Fibroblast of skin of right biceps (primary cell): ENCODE data around the gene PLD5.
"Not testable (repeated sequence)": the region's sequence is repeated elsewhere in the genome, so short reads cannot be mapped to it uniquely, and the experiment has no call there.

ENCODE experiments used
- DNase-seq: peaks from one replicate; pipeline ENCODE4 v3.0.0-alpha.2; 2013

PLD5 gene

DNA sequence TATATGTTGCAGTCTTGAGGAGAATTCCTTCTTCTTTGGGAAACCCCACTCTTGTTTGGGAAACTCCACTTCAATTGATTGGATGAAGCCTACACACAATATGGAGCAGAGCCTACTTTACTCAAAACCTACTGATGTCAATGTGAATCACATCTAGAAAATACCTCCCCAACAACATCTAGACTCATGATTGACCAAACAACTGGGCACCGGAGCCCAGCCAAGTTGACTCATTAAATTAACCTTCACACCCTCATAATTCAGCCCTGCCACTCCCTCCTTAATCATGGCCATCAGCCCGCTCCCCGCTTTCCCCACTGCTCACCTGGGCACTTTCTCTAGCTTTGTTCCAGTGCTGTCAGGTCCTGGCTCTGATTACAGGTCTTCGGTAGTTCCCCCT is 317.5 kb downstream of the PLD5 start:
- no peak for DNase-seq

DNA sequence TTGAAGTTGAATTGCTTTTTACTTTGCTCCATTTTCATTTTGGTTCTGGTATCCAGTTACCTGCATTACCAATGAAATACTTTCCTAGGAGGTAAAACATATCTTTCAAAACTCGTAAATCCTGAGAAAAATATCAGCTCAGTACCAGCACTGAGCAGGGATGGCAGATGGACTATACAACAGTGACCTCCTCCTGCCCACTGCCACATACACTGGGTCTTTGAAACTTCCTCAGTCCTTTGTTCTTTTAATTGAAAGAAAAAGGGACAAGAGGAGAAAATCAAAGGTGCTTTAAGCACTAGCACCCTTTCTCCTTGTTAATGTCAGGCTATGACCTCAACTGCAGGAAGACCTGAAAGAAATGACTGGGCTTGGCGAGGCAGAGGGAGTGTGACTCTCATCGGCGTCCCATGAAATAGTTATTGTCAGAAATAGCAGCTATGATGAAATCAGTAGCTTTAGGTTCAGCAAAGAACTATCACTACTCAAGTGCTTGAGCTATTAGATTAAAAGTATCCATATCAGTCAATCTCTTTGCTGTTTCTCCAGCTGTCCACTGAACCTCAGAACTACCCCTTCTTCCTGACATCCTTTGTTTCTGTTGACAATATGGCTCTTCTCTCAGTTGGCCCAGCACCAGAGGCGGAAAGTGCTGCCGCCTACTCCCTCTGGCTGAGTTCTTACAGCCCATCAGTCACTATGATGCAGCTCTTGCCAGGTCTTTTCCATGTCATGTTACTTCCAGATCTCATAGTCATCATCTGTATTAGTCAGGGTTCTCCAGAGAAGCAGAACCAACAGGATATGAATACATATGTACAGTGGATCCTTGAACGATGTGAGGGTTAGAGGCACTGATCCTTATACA is 318.6 kb downstream of the PLD5 start:
- peak; percentile 58 for DNase-seq

DNA sequence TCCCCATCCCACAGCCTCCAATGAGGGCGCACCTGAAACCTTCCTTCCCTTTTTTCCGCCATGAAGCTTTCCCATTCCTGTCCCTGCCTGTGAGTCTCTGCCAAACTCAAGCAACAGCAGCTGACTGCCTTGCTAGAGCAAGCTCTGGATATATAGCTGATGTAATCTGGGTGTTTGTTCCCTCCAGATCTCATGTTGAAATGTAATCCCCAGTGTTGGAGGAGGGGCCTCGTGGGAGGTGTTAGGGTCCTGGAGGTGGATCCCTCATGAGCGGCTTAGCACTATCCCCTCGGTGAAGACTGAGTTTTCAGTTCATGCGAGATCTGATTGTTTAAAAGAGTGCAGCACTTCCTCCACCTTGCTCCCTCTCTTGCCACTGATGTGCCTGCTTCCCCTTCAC is 321.2 kb downstream of the PLD5 start:
- no peak for DNase-seq

DNA sequence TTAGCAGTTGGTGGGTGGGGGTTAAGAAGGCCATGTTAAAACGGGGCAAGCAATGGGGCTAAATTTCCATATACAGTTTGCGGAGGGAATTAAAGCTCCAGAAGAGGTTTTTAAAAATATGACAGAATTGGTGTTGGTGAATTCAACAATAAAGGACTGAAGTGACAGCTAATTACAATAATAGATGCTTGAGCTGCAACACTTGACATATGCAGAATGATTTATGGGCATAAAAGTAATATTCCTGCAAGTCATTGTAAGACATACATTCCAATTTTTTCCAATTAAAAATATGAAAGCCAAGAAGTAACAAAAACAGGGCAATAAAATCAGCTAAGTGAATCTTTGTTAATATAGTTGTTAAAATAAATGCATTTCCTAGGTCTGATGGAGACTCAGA is 323.4 kb downstream of the PLD5 start:
- DNase-seq, result no peak

DNA sequence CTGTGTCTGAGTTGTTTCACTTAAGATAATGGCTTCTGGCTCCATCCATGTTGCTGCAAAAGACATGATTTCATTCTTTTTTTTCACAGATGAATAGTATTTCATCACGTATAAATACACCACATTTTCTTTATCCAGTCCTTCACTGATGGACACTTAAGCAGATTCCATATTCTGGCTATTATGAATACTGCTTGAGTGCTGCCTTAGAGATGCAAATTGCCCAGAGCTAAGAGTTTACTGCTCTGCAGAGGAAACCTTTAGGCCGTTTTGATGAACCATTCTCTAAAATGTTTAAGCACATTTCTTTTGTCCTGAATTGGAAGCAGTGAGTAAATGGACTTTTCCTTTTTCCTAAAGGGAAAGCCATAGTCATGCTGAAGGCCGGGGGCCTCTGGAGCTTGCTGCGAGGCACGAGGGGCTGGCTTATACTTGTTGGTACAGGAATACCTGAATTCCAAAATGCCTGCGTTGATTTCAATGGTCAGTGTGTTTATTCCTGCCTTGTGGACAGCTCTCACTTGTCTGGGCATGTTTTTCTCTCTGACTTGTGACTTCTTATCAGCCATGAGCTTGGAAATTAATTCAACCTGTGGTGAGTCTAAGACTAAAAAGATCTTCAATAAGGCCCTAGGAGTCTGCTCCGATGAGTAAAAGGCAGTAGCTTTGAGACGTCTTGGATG is 324.6 kb downstream of the PLD5 start:
- DNase-seq, result no peak

- no peak for DNase-seq
Measured at GRCh38 chr1:242197907-242198820, 326.3 kb downstream of the PLD5 start.

DNA sequence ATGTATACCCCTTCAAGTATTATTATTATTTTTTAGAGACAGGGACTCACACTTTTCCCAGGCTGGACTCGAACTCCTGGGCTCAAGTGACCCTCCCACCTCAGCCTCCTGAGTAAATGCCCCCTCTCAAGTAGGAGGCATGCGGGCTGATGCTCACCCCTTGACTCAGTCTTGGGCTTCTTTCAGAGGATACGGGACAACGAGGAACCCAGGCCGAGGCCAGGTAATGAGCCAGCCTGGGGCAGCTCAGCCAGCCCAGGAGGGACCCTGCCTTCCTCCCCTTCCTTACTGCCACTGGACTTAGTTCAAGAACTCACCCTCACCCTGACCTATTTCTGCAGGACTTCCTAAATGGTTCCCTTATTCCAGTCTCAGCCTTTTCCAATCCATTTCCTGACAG is 327.6 kb downstream of the PLD5 start:
- no peak for DNase-seq

DNA sequence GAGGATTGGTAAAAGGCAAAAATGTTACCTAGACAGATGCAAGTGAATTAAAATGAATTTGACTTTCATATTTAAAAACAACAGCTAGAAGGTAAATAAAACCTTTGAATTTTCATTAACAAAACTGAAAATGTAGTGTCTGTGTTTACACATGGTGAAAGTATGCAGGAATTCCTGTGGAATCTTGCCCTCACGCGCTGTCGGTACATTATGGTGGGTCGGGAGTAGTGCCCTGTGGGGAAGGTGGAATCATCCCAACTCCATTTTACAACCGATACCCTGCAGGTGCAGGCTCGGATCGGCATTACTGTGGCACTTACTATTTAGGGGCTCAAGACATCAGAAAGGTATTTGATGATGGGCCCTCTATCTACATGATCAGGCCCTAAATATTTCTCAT is 328.4 kb downstream of the PLD5 start:
- DNase-seq, result no peak

- no peak for DNase-seq
Measured at GRCh38 chr1:242189591-242189990, 334.9 kb downstream of the PLD5 start.

DNA sequence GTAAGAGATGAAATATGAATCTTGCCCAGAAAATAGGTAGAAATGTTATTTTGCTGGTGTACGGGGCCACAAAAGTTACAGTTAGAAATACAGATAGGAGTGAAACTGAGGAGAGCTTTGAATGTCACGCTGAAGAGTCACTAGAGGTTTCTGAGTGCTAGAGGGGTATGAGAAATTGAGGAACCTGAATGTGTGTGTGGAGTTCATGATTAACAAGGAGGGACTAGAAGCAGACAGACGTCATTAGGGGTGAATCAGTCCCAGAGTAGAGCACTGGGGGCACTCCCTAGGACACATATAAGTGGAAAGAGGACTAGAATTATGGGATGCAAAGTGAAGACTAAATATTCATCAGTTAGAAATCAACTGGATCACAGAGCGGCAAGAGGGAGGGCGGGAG is 336.7 kb downstream of the PLD5 start:
- DNase-seq, result no peak

DNA sequence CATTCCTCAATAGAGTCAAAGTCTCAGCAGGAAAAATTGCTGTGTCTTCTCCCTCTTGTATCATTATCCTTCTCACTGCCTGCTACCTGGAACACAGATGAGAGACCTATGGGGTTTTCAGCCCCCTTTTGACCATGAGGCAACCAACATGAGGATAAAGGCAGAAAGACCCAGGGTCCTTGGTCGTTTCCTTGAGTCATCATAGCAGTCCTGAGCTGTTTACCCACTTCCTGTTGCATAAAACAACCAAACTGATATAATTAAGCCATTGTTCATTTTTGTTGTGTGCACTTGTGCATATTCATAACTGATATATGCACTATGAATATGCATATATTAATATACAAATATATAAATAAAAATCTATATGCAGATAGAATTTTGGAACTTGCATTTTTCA is 337.3 kb downstream of the PLD5 start:
- no peak for DNase-seq

- DNase-seq, result peak; percentile 13
Measured at GRCh38 chr1:242185731-242186130, 338.8 kb downstream of the PLD5 start.

- DNase-seq, result no peak
Measured at GRCh38 chr1:242184955-242185354, 339.5 kb downstream of the PLD5 start.

DNA sequence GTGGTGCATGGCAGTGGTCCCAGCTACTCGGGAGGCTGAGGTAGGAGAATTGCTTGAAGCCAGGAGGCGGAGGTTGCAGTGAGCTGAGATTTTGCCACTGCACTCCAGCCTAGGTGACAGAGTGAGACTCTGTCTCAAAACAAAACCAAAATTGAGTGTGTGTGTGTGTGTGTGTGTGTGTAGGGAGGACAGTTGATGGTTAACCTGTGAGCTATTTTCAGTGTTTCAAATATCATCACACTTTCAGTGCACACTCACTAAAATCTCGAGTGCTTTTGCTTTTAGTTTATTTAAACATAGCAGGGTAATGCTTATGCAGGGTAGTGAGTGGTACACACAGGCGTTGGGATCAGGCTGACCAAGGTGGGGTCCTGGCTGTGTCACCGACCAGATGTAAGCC is 344.7 kb downstream of the PLD5 start:
- not testable (repeated sequence) for DNase-seq

- no peak for DNase-seq
Measured at GRCh38 chr1:242178924-242179708, 345.4 kb downstream of the PLD5 start.

DNA sequence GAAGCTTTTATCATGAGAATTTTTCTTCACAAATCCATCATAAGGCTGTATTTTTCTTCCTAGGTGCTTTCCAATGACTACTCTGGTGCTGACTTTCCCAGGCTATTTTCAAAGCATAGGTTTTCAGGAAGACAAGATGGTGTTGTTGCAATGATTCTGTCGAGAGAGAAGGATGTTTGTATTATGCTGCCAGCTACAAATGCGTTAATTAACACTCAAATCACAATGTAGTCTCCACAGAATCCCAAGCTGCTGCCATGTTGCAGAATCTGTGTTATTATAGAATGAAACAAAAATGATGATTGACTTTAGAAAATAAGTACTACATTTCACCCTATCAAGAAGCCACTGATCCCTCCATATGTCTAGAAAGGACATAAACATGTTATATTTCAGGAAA is 346.1 kb downstream of the PLD5 start:
- no peak for DNase-seq

- DNase-seq, result no peak
Measured at GRCh38 chr1:242162140-242162539, 362.4 kb downstream of the PLD5 start.

DNA sequence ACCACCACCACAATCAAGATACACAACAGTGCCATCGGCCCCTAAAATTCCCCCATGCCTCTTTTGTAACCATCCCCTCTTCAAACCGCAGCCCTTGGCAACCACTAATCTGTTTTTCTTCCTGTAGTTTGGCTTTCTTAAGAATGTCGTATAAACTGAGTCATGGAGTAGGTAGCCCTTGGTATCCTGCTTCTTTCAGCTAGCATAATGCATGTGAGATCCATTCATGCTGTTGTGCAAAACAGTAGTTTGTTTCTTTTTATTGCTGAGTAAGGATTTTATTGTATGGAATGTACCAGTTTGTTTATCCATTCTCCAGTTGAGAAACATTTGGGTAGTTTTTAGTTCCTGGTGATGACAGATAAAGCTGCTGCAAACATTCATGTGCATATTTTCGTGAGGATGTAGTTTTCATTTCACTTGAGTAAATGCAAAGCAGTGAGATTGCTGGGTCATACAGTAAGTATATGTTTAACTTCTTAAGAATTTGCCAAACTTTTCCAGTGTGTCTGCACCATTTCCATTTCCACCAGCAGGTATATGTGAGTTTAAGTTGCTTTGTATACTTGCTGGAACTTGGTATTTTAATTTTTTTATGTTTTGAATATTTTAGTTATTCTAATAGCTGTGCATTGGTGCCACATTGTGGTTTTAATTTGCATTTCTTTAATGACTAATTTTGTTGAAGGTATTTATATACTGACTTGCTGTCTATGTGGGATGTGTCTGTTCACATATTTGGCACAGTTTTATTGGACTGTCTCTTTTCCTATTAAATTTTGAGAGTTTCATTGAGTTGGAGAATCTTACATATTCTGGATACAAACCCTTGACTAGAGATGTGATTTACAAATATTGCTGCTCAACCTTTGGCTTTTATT is 377.2 kb downstream of the PLD5 start:
- DNase-seq, result peak; percentile 17

GRCh38 chr1:242146652-242147051 is 377.8 kb downstream of the PLD5 start:
- DNase-seq, result no peak

GRCh38 chr1:242140836-242141235 is 383.7 kb downstream of the PLD5 start:
- DNase-seq, result no peak

DNA sequence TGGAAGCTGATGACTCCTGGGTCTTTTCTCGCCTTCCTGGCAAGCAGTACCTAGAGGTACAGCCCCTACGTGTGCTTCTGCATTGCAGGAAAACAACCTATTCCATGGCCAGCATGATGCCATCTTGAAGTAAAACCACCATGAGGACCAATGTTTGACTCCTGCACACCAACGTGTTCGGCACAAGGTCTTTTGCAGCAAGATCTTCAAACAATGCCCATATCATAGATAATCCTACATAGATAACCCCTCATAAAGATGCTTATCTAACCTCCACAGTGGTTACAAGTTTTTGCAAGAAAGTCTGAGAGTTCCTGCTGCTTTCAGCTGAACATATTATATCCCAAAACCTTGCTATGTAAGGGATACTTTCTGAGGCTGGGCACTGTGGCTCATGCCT is 384.5 kb downstream of the PLD5 start:
- no peak for DNase-seq

DNA sequence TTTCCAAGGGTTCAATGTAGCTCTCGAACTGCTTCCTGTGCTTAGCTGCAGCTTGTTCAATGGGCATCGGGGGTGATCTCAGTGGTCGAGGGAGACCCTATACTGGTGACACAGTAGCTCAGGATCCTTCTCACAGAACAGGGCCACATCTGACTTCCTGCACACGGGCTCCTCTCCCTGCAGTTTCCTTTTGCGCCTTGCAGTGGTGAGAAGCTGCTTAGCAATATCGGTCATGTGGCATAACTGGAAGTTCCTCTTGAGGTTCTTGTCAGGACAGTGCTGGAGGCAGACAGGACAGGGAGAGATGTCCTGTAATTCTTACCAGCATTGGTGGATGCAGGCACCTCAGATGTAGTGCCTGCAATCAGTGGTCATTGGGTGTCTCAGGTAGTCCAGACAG is 385.1 kb downstream of the PLD5 start:
- no peak for DNase-seq
